Activated effector memory CD4-positive, alpha-beta T cell treated with anti-CD3 and anti-CD28 coated beads, Interleukin-2, amount 50 U/mL, for 16 hours (primary cell): Measurements from ENCODE around the gene PLPPR2.
"Not testable (repeated sequence)": the region's sequence is repeated elsewhere in the genome, so short reads cannot be mapped to it uniquely, and the experiment has no call there.

Source experiments
- DNase-seq: peaks from one replicate; pipeline ENCODE4 v3.0.0-alpha.2; 2020

The PLPPR2 gene

GRCh38 chr19:11374433-11375142 is 19.4 kb downstream of the PLPPR2 start, which contains the start of gene SWSAP1:
SWSAP1 (plus strand) TSS chr19:11374666; CDS start chr19:11374681, 15 bp downstream.
- peak; percentile 99 for DNase-seq

DNA sequence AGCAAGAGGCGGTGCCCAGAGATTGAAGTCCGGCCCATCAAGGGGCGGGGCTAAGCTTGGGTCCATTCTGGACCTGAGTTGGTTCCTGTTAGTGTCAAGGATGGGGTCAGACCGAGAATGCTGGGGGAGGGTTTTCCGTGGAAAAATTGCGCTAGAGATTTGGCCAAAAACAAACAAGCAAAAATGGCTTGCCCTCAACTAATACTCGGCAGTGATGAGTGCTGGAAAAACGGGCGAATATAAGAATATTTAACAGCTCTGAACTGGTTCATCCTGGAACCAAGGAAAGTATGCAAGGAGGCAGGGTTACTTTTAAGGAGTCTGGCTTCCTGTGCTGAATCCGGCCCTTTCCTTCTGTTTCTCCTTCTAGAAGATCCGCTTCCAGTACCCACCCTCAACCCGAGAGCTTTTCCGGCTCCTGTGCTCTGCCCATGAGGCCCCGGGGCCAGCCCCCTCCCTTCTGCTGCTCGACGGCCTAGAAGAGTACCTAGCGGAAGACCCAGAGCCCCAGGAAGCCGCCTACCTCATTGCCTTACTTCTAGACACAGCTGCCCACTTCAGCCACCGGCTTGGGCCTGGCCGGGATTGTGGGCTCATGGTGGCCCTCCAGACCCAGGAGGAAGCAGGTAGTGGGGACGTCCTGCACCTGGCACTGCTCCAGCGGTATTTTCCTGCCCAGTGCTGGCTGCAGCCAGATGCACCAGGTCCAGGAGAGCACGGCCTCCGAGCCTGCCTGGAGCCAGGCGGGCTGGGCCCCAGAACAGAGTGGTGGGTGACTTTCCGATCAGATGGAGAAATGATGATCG is 20.1 kb downstream of the PLPPR2 start:
- DNase-seq = peak; percentile 88

DNA sequence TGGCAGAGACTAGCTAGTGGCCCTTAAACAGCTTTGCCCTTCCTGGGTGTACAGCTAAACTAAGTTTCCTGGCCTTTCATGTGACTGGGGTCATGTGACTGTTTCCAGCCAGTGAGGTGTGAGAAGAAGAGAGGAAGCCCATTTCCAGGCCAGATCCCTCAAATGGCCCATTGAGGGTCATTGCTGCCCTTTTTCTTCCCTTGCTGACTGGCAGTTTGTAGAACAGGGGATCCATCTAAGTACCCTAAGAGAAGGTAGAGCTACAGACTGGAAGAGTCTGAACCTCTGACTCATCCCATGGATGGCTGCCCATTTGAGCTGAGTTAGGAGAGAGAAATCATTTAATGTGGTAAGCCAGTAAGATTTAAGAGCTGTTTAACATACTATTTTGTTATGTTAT is 22.0 kb downstream of the PLPPR2 start:
- no peak for DNase-seq

DNA sequence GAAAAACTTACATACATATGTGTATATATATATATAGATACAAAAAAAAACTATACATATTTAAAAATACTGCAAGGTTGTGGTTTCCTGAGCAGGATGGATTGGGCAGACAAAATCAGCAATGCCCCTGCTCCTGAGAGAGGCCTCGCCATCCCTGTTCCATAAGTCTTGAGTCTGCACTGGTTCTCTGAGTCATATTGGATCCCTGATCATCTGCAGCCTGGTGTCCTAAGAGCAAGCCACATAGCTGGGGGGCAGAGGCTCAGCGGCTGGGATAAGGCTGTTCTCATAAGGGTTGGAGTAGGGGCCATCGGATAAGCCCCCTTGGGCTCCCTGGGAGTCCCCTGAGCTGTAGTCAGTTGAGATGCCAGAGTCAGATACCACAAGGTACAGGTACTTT is 22.5 kb downstream of the PLPPR2 start:
- DNase-seq = no peak

GRCh38 chr19:11378319-11379189 is 23.3 kb downstream of the PLPPR2 start:
- DNase-seq = no peak

DNA sequence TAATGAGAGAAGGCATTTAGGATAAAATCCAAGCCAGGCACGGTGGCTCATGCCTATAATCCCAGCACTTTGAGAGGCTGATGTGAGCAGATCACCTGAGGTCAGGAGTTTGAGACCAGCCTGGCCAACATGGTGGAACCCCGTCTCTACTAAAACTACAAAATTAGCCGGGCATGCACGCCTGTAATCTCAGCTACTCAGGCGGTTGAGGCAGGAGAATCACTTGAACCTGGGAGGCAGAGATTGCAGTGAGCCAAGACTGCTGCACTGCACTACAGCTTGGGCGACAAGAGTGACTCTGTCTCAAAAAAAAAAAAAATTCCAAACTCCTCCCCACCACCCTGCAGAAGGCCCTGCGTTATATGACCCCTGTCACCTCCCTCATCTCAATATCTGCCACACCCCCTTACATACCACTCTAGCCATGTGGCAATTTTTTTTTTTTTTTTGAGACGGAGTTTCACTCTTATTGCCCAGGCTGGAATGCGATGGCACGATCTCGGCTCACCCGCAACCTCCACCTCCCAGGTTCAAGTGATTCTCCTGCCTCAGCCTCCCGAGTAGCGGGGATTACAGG is 24.1 kb downstream of the PLPPR2 start:
- DNase-seq = not testable (repeated sequence)

- DNase-seq = no peak
These were observed 24.7 kb downstream of the PLPPR2 start for GRCh38 chr19:11379857-11380350.

- DNase-seq = peak; percentile 98
These were observed 25.7 kb downstream of the PLPPR2 start for GRCh38 chr19:11380653-11381537.

DNA sequence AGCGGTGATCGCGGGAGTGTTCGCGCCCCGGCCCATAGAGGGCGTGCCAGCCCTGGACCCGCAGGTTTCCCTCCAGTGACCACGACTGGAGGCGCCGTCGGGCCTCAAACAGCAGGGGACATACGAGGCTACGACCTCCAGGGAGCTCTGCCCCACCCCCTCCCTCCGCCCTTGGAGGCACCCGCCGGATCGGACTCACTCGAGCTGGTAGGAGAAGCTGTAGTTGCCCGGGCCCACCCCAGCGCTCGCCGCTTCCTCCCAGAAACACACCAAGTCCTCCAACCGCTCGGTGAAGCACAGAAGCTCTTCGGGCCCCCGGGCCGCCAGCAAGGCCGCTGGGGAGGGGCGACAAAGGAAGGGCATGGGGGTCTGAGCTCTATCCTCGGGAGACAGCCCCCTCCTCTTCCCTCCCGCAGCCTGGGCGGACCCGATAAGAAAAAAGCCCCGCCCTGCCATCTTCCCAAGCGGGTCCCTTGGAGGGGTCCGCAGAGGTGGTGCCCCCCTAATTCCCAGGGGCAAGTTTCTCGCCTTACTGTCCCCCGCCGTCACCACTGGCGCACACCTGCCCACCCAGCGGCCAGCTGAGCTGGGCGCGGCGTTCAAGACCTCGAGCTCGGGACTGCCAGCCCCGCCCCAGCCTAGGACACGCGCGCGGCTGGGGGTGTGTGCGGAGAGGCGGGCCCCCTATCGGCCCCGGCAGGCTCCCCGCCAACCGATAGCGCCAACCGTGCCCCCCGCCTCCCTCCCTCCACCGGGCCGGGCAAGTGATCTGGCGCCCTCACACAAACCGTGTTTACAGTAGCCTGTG is 27.9 kb downstream of the PLPPR2 start:
- DNase-seq = peak; percentile 77

DNA sequence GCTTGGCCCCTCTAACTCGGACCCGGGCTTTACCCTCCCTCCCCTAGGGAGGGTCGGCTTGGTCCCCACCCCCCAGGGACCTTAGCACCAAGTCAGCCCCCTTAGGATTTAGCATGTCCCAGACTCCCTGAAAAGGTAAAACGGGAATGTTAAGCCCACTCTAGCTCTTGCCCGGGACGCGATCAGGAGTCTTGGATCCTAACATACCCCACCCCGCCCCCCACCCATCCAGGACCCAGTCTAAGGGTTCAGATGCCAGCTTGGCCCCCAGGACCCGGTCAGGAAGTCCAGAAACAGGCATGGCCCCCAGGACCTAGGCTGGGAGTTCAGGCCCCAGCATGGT is 28.4 kb downstream of the PLPPR2 start:
- DNase-seq = no peak

DNA sequence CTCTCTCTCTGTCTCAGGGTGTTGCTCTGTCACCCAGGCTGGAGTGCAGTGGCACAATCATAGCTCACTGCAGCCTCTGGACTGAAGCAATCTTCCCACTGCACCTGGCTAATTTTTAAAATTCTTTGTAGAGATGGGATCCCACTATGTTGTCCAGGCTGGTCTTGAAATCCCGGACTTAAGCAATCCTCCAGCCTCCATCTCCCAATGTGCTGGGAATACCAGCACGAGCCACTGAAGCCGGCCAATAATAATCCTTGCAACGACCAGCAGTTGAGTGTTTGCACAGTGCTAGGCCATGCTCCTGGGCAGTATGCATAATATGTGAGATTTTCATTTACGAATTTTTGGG is 29.5 kb downstream of the PLPPR2 start:
- DNase-seq = no peak

- no peak for DNase-seq
These were observed 32.2 kb downstream of the PLPPR2 start for GRCh38 chr19:11387162-11388034.

- no peak for DNase-seq
These were observed 35.1 kb downstream of the PLPPR2 start for GRCh38 chr19:11390359-11390758.

DNA sequence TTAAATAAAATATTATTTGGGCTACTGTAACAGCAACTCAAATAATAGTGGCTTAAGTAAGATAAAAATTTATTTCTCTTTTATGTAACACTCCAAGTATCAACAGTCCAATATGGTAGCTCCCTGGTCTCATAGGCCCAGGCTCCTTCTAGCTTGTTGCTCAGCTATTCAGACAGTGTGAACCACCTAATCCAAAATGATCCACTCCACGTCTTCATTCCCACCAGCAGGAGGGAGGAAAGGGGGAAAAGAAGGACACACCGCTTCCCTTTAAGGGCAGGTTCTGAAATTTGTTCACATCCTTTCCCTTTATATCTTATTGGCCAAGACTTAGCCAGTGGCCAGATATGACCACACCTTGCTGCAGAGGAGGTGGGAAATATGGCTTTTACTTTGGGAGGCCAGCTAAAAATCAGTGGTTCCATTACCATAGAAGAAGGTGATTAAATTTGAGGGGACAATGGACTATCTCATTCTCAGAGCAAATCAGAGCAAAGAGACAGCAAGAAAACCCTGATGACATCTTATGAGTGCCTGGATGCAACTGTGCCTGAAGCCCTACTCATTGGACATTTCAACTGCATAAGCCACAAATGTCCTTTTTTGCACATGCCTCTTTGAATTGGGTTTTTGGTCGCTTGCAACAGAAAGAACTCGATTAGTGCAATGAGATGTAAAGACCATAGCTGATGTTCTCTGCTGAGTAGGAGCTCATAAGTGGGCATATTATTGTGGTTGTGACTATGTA is 35.9 kb downstream of the PLPPR2 start:
- DNase-seq = no peak

- no peak for DNase-seq
These were observed 41.9 kb downstream of the PLPPR2 start for GRCh38 chr19:11397089-11397610.

- DNase-seq = no peak
These were observed 44.4 kb downstream of the PLPPR2 start for GRCh38 chr19:11399667-11400066.

DNA sequence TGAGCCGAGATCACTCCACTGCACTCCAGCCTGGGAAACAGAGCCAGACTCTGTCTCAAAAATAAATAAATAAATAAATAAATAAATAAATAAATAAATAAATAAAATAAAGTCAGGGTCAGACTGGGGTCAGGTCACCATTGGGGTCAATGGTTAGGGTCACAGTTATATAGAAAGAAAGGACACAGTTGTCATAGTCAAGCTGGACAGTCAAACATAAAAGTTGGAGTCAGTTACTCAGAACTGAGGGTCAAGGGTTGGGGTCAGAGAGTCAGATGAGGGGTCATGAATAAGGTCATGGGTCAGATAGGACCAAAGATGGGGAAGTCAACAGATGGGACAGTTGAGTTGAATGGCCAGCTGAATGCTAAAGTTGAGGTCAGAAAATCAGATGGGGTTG is 45.6 kb downstream of the PLPPR2 start:
- no peak for DNase-seq

DNA sequence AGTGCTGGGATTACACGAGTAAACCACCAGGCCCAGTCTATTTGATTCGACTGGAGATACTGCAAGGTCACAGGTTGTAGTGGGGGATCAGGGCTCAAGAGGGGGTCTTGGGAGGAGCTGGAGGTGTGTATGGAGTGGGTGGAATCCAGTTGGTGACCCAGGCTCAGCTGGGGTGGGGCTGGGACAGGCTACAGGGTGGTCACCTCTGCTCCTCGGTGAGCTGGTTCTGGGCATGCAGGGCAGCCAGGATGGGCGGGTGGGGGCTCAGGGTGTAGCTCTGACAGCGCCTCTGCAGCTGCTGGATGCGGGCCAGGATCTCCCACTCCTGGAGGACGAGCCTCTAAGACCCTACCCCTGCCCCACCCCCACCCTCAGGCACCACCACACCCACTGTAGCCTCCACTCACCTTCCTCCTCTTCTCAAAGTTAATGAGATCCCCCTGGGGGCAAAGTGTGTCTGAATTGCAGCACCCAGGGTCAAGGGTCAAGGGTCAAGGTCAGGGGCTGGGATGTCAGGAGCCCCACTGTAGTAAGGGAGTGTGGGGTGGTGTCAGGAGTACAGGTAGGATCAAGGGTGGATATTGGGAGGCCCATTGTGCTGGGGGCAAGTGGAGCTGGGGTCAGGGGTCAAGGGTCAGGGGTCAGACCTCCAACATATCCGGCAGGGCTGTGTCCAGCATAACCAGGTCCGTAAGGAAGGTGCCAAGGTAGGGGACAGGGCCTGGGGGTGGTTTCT is 46.7 kb downstream of the PLPPR2 start:
- DNase-seq = no peak
